Measurements from ENCODE around the gene KIFC1.
A peak's percentile ranks its signal among the peaks of the same experiment; 100 is the strongest.
"Not testable (repeated sequence)": the region's sequence is repeated elsewhere in the genome, so short reads cannot be mapped to it uniquely, and the experiment has no call there.

Gene KIFC1

GRCh38 chr6:33344701-33345697 is 46.6 kb upstream of the KIFC1 start:
- no peak overlapping the region for H2AFZ ChIP-seq (ENCODE audit: low read depth, low read length)
- no peaks in the 10 kb centered on the region for H3K9me3 ChIP-seq (ENCODE audit: control insufficient read depth, low read length)
- no peak overlapping the region for H2AK5ac ChIP-seq (ENCODE audit: low read length, severe bottlenecking)
- peak overlapping the region in 1 of 2 experiments; percentile 43 for H3K4me3 ChIP-seq (ENCODE audit: insufficient read depth in 1 of 2, low read depth in 1 of 2, low read length in 2 of 2)
- no peak overlapping the region for H2BK5ac ChIP-seq (ENCODE audit: low read depth, low read length, poor library complexity, severe bottlenecking)
- peak overlapping the region; percentile 16 for H3K4me2 ChIP-seq (ENCODE audit: low read length, poor library complexity, severe bottlenecking)
- H3K4ac ChIP-seq (ENCODE audit: low read depth in 1 of 2, low read length in 2 of 2): no peak overlapping the region
- no peak overlapping the region for H2BK12ac ChIP-seq (ENCODE audit: low read length in 2 of 2)
- H3K27me3 ChIP-seq (ENCODE audit: control insufficient read depth in 1 of 2, insufficient read depth in 1 of 2, low read length in 2 of 2): peaks cover 0 to 57% of the 10 kb centered on the region in 2 experiments
- H4K91ac ChIP-seq (ENCODE audit: low read length): no peak overlapping the region
- no peak overlapping the region for H3K14ac ChIP-seq (ENCODE audit: low read length in 2 of 2)
- DNase-seq: peak; percentile 81
- H3K27ac ChIP-seq (ENCODE audit: low read length, poor library complexity, severe bottlenecking): no peak overlapping the region
- H4K8ac ChIP-seq (ENCODE audit: low read length): no peak overlapping the region
- no peak overlapping the region for H3K23ac ChIP-seq (ENCODE audit: low read length in 2 of 2)
- H3K18ac ChIP-seq (ENCODE audit: low read depth in 1 of 2, low read length in 2 of 2): peak overlapping the region in 1 of 2 experiments; percentile 22
- H3K4me1 ChIP-seq (ENCODE audit: control insufficient read depth, insufficient read depth, low read depth, low read length): peaks cover 3% of the 10 kb centered on the region
- no peaks in the 10 kb centered on the region for H3K79me1 ChIP-seq (replicated peaks; ENCODE audit: low read length, poor library complexity, severe bottlenecking)
- no peak overlapping the region for H2BK15ac ChIP-seq (ENCODE audit: low read depth, poor library complexity, severe bottlenecking)
- H3K36me3 ChIP-seq (ENCODE audit: control insufficient read depth in 1 of 2, insufficient read depth in 2 of 2, low read depth in 1 of 2, low read length in 2 of 2): no peaks in the 10 kb centered on the region
- 28% methylated on average over 18 of the region's 22 CpGs for WGBS
- no peak overlapping the region for H2BK120ac ChIP-seq (ENCODE audit: low read depth, low read length)
- no peak overlapping the region for H3K9ac ChIP-seq (ENCODE audit: low read length)

GRCh38 chr6:33346972-33347371 is 44.7 kb upstream of the KIFC1 start:
- not testable (repeated sequence) for H3K27ac ChIP-seq (ENCODE audit: low read length, poor library complexity, severe bottlenecking); H2BK5ac ChIP-seq (ENCODE audit: low read depth, low read length, poor library complexity, severe bottlenecking); H2BK120ac ChIP-seq (ENCODE audit: low read depth, low read length); H3K23ac ChIP-seq (ENCODE audit: low read length in 2 of 2); H3K79me1 ChIP-seq (replicated peaks; ENCODE audit: low read length, poor library complexity, severe bottlenecking); H3K9me3 ChIP-seq (ENCODE audit: control insufficient read depth, low read length); H3K4me1 ChIP-seq (ENCODE audit: control insufficient read depth, insufficient read depth, low read depth, low read length); H2BK12ac ChIP-seq (ENCODE audit: low read length in 2 of 2); H3K18ac ChIP-seq (ENCODE audit: low read depth in 1 of 2, low read length in 2 of 2); H3K36me3 ChIP-seq (ENCODE audit: control insufficient read depth in 1 of 2, insufficient read depth in 2 of 2, low read depth in 1 of 2, low read length in 2 of 2); H2AFZ ChIP-seq (ENCODE audit: low read depth, low read length); H4K91ac ChIP-seq (ENCODE audit: low read length); H4K8ac ChIP-seq (ENCODE audit: low read length); H2BK15ac ChIP-seq (ENCODE audit: low read depth, poor library complexity, severe bottlenecking); H3K4ac ChIP-seq (ENCODE audit: low read depth in 1 of 2, low read length in 2 of 2); H3K4me3 ChIP-seq (ENCODE audit: insufficient read depth in 1 of 2, low read depth in 1 of 2, low read length in 2 of 2); H2AK5ac ChIP-seq (ENCODE audit: low read length, severe bottlenecking); H3K14ac ChIP-seq (ENCODE audit: low read length in 2 of 2); H3K4me2 ChIP-seq (ENCODE audit: low read length, poor library complexity, severe bottlenecking)
- WGBS: 56% methylated on average over 5 of the region's 5 CpGs
- DNase-seq: peak; percentile 60
- Histone ChIP-seq H3K9ac (ENCODE audit: low read length) (peak overlapping the region; percentile 36), H3K27me3 (ENCODE audit: control insufficient read depth in 1 of 2, insufficient read depth in 1 of 2, low read length in 2 of 2) (peaks cover 0 to 54% of the 10 kb centered on the region in 2 experiments)

DNA sequence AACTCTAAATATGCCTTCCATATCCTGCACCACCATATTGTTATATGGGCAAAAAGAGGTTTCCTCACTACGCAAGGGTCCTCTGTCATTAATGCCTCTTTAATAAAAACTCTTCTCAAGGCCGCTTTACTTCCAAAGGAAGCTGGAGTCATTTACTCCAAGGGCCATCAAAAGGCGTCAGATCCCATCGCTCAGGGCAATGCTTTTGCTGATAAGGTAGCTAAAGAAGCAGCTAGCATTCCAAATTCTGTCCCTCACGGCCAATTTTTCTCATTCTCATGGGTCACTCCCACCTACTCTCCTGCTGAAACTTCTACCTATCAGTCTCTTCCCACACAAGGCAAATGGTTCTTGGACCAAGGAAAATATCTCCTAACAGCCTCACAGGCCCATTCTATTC is 43.8 kb upstream of the KIFC1 start:
- H3K27me3 ChIP-seq (ENCODE audit: control insufficient read depth in 1 of 2, insufficient read depth in 1 of 2, low read length in 2 of 2): peaks cover 0 to 57% of the 10 kb centered on the region in 2 experiments
- H3K18ac ChIP-seq (ENCODE audit: low read depth in 1 of 2, low read length in 2 of 2): no peak overlapping the region
- H4K8ac ChIP-seq (ENCODE audit: low read length): no peak overlapping the region
- WGBS: 89% methylated on average over 5 of the region's 5 CpGs
- no peak overlapping the region for H2BK15ac ChIP-seq (ENCODE audit: low read depth, poor library complexity, severe bottlenecking)
- no peak overlapping the region for H3K4ac ChIP-seq (ENCODE audit: low read depth in 1 of 2, low read length in 2 of 2)
- no peak overlapping the region for H2BK120ac ChIP-seq (ENCODE audit: low read depth, low read length)
- no peak overlapping the region for H4K91ac ChIP-seq (ENCODE audit: low read length)
- H3K36me3 ChIP-seq (ENCODE audit: control insufficient read depth in 1 of 2, insufficient read depth in 2 of 2, low read depth in 1 of 2, low read length in 2 of 2): no peaks in the 10 kb centered on the region
- H2AFZ ChIP-seq (ENCODE audit: low read depth, low read length): no peak overlapping the region
- no peak overlapping the region for H3K9ac ChIP-seq (ENCODE audit: low read length)
- H3K4me2 ChIP-seq (ENCODE audit: low read length, poor library complexity, severe bottlenecking): no peak overlapping the region
- H3K9me3 ChIP-seq (ENCODE audit: control insufficient read depth, low read length): no peaks in the 10 kb centered on the region
- H3K14ac ChIP-seq (ENCODE audit: low read length in 2 of 2): no peak overlapping the region
- no peak overlapping the region for H3K4me3 ChIP-seq (ENCODE audit: insufficient read depth in 1 of 2, low read depth in 1 of 2, low read length in 2 of 2)
- H2AK5ac ChIP-seq (ENCODE audit: low read length, severe bottlenecking): no peak overlapping the region
- no peak overlapping the region for H2BK5ac ChIP-seq (ENCODE audit: low read depth, low read length, poor library complexity, severe bottlenecking)
- DNase-seq: no peak
- no peak overlapping the region for H3K27ac ChIP-seq (ENCODE audit: low read length, poor library complexity, severe bottlenecking)
- peaks cover 3% of the 10 kb centered on the region for H3K4me1 ChIP-seq (ENCODE audit: control insufficient read depth, insufficient read depth, low read depth, low read length)
- H3K23ac ChIP-seq (ENCODE audit: low read length in 2 of 2): no peak overlapping the region
- no peaks in the 10 kb centered on the region for H3K79me1 ChIP-seq (replicated peaks; ENCODE audit: low read length, poor library complexity, severe bottlenecking)
- no peak overlapping the region for H2BK12ac ChIP-seq (ENCODE audit: low read length in 2 of 2)

DNA sequence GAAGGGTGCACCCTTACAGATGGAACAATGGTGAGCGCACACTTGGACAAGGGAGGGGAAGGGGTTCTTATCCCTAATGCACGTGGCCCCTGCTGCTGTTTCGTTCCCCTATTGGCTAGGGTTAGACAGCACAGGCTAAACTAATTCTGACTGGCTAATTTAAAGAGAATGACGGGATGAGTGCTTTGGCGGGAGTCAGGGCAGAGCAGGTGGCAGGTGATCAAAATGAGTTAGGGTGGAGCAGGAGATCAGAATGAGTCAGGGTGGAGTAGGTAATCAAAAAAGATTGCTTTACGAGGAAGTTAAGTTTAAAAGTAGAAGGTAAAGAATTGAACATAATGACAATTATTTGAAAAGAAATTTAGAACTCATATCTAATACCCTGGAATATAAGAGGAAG is 35.8 kb upstream of the KIFC1 start:
- not testable (repeated sequence) for H4K8ac ChIP-seq (ENCODE audit: low read length); H4K91ac ChIP-seq (ENCODE audit: low read length); H3K23ac ChIP-seq (ENCODE audit: low read length in 2 of 2); H3K4me1 ChIP-seq (ENCODE audit: control insufficient read depth, insufficient read depth, low read depth, low read length); H3K9me3 ChIP-seq (ENCODE audit: control insufficient read depth, low read length); H2BK12ac ChIP-seq (ENCODE audit: low read length in 2 of 2); H2BK120ac ChIP-seq (ENCODE audit: low read depth, low read length); H3K4me3 ChIP-seq (ENCODE audit: insufficient read depth in 1 of 2, low read depth in 1 of 2, low read length in 2 of 2); H2BK15ac ChIP-seq (ENCODE audit: low read depth, poor library complexity, severe bottlenecking); H2AK5ac ChIP-seq (ENCODE audit: low read length, severe bottlenecking); H3K9ac ChIP-seq (ENCODE audit: low read length); H3K4ac ChIP-seq (ENCODE audit: low read depth in 1 of 2, low read length in 2 of 2); H2AFZ ChIP-seq (ENCODE audit: low read depth, low read length); H3K36me3 ChIP-seq (ENCODE audit: control insufficient read depth in 1 of 2, insufficient read depth in 2 of 2, low read depth in 1 of 2, low read length in 2 of 2); H3K27ac ChIP-seq (ENCODE audit: low read length, poor library complexity, severe bottlenecking); H3K18ac ChIP-seq (ENCODE audit: low read depth in 1 of 2, low read length in 2 of 2); H3K4me2 ChIP-seq (ENCODE audit: low read length, poor library complexity, severe bottlenecking); DNase-seq; H2BK5ac ChIP-seq (ENCODE audit: low read depth, low read length, poor library complexity, severe bottlenecking); H3K79me1 ChIP-seq (replicated peaks; ENCODE audit: low read length, poor library complexity, severe bottlenecking); H3K14ac ChIP-seq (ENCODE audit: low read length in 2 of 2)
- H3K27me3 ChIP-seq (ENCODE audit: control insufficient read depth in 1 of 2, insufficient read depth in 1 of 2, low read length in 2 of 2): peaks cover 0 to 44% of the 10 kb centered on the region in 2 experiments
- 79% methylated on average over 5 of the region's 6 CpGs for WGBS

Data from mesenchymal stem cell (in vitro differentiated cells and primary cell).